H54 (cell line): Measurements from ENCODE around the gene WDFY4.

Experiments
- DNase-seq: peaks from one replicate; pipeline ENCODE4 v3.0.0; 2011; ENCODE audit warnings: low spot score, mixed read lengths; ENCODE audit not compliant: insufficient read length
- FAIRE-seq: peaks from 3 replicates; lab custom pipeline; 2011; peaks lifted over from hg19 to GRCh38; lab: Jason Lieb, UNC
- POLR2A ChIP-seq: IDR thresholded peaks from 2 replicates; pipeline ENCODE4 v1.6.1; 2011; ENCODE audit warnings: low read depth, mild to moderate bottlenecking, low read length

Gene WDFY4

DNA sequence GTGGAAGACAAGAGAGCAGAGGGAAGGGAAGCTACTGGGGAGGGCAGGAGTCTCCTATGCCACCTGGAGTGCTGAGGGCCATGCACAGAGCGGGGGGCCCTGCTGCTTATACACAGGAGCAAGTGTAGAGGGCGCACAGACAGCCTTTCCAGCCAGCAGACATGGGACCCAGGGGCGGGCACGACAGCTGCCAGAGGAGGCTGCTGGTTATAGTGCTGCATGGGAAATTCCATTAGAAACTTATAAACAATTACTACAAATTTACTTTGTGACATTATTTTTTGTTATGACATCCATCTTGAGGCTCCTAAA is 90.5 kb downstream of the WDFY4 start:
- FAIRE-seq (no peak), DNase-seq (no peak)
- TF ChIP-seq POLR2A = no peak

DNA sequence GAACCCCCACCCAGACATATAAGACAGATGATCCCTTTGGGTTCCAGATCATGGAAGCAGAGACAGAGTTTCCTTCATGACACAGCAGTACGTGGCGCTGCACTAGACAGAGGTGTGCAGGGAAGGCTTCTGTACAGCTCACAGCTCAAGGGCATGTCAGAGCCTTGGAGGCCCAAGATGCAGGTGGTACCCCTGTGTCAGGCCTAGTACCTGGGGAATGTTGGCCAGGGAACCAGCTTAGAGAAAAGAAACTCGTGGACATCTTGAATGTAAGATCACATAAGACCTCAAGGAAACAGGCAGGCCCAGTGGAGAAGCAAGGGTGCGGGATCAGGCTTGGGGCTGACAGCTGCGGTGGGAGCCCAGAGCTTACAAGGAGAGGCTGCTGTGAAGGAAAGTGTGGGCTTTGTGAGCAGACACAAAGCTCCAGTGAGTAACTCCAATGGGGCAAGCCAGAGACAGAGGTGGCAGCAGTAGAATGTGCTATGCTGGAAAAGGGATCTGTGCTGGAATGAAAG is 91.4 kb downstream of the WDFY4 start:
- no peak for TF ChIP-seq POLR2A
- FAIRE-seq = no peak
- no peak for DNase-seq

DNA sequence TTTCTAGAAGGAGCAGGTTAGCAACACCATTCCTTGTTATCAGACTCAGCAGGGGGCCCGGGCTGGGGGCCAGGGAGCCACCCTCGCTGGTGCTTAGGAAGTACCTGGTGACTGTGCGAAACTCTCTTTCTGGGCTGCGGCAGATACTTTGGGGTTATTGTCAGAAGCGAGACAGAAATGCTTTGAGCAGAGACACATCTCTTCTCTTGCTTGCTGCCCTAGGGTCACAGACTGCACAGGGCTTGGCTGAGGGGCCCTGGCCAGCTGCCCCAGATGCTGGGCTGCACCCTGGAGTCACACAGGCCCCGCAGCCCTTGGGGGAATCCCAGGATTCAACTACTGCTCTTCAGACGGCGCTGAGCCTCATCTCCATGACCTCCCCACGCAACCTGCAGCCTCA is 91.9 kb downstream of the WDFY4 start:
- TF ChIP-seq POLR2A = no peak
- FAIRE-seq (no peak), DNase-seq (no peak)

DNA sequence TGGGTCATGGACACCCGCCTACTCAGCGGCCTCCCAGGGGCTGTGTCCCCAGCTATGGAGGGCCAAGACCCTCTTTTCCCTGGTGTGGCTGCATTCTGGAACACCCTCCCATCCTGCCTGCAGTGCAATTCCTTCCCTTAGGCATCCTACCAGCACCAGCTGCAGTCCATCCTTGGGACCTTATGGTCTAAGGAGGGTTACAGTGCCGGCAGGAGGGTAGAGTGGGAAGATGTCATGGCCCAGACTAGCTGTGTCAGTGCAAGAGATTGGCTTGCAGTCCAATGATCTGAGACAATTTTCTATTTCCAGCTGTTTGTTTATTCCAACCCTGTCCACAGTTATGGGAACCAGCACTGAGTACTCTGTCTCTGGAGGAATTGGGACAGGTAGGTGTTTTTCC is 92.4 kb downstream of the WDFY4 start:
- FAIRE-seq (no peak), DNase-seq (no peak)

DNA sequence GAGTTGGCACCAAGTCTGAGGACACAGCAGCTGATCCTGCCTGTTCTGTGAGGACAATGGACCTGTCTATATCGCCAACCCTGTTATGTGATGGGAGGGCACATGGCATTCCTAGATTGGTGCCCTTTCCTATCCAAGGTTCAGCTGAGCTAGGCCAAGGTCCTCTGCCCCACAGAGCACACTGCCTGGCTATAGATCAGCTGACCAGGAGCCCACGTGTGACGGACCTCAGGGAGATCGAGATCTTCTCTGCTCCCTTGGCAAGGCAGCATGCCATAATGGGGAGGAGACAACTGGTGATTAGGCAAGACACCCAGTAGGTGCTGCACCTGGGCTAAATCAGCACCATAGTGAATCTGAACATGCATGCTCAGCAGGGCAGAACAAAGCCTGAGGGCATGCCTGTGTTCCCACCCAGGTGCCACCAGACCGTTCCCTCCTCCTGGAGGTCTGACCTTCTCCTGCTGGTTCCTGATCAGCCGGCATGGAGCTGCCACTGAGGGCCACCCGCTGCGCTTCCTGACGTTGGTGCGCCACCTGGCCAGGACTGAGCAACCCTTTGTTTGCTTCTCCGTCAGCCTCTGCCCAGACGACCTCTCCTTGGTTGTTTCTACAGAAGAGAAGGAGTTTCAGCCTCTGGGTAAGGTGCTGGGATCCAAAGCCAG is 93.7 kb downstream of the WDFY4 start:
- FAIRE-seq (no peak), DNase-seq (no peak)
- TF ChIP-seq POLR2A = no peak

More for the DNA sequence above, 92.4 kb downstream of the WDFY4 start:
- TF ChIP-seq POLR2A = no peak

DNA sequence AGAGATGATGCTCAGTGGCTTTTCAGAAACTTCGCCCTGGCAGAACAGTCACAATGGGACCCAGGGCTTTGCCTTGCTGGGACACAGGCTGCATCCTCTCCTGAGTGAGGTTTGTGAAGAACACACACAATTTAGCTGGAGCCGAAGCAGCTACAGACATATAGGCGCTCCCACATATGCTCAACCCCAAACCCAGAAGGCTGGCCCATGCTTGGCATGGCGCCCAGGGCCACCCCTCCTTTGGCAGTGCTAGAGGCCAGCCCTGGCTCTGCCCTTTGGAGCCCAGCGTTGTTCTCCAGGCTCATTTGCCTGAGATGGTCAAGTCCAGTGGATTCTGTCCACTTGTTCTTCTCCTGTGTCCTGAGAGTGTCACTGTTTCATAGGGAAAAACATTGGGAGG is 94.4 kb downstream of the WDFY4 start:
- DNase-seq = no peak
- TF ChIP-seq POLR2A = no peak

DNA sequence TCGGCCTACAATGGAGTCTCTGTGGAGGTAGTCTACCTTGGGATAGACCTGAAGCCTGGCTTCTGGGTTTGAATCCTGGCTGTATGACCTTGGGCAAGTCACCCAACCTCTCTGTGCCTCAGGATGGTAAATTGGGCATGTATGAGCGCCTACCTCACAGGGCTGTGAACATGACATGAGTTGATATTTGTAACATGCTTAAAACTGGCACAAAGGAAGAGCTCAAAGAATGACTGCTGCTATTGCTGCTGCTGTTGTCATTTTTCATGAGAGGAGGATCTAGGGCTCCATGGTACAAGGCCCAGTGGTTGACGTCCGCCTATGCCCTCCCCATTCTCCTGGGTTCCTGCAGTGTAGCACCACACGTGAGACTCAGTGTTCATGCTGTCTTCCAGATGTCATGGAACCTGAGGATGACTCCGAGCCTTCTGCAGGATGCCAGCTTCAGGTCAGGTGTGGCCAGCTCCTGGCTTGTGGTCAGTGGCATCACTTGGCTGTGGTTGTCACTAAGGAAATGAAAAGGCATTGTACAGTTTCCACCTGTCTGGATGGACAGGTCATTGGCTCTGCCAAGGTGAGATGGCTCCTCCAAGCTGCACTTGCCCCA is 95.0 kb downstream of the WDFY4 start:
- TF ChIP-seq POLR2A = no peak
- DNase-seq (no peak), FAIRE-seq (no peak)

More for the DNA sequence above, 94.4 kb downstream of the WDFY4 start:
- FAIRE-seq = no peak

DNA sequence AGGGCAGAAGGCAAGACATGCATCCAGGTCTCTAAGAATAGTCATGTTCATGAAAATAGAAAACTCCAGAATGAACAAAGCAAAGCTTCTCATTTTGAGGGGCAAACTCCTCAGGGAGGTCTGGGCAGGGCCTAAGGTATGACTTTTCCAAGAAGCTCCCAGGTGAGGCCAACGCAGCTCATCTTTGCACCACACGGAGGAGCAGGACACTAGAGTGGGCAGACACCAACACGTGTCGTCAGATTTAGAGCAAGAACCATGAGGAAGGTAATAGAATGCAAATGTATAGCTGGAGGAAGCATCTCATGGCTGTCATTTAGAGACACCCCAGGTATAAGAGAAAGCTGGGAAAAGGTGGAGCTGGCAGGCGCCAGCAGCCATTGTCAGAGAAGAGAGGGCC is 95.7 kb downstream of the WDFY4 start:
- DNase-seq = no peak
- no peak for TF ChIP-seq POLR2A
- FAIRE-seq = no peak

DNA sequence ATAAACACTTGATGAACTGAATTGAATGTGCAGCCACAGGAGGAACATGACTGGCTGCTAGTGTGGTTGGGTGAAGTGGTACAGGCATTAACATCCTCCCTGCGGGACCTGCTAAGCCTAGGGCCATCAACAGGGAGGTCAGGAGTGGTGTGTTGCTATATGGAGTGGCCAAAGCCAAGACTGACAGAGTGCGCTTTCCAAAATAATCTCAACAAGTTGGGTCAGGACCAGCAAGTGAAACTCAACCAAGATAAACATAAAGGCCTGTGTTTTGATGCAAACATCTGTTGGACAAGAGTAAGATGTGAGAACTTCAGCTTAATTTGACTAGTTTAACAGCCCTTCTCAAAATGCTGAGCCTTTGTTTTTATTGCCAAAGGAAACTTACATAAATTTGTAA is 97.7 kb downstream of the WDFY4 start:
- no peak for FAIRE-seq
- no peak for DNase-seq
- no peak for TF ChIP-seq POLR2A

DNA sequence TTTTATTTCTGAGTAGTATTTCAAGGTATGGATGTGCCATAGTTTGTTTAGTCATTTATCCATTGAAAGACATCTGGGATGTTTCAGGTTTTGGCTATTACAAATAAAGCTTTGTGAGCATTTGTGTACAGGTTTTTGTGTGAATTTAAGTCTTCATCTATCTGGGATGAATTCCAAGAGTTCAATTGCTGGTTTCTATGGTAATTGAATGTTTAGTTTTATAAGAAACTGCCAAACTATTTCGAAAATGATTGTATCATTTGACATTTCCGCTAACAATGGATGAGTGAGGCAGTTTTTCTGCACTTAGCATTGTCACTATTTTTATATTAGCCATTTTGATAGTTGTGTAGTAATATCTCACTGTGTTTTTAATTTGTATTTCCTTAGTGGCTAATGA is 99.4 kb downstream of the WDFY4 start:
- no peak for DNase-seq
- no peak for FAIRE-seq
- no peak for TF ChIP-seq POLR2A

DNA sequence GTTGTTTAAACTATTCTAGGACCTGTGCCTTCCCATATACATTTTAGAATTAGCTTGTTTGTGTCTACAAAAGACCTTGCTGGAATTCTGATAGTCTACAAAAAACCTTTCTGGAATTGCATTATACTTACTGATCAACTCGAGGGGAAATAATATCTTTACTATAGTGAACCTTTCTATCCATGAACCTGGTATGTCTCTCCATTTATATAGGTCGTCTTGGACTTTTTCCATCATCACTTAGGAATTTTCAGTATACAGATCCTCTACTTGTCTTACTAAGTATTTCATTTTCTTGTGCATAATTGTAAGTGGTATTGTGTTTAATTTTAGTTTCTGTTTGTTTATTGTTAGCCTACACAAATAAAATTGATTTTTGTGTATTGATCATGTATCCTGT is 101.1 kb downstream of the WDFY4 start:
- no peak for FAIRE-seq
- no peak for DNase-seq
- no peak for TF ChIP-seq POLR2A

DNA sequence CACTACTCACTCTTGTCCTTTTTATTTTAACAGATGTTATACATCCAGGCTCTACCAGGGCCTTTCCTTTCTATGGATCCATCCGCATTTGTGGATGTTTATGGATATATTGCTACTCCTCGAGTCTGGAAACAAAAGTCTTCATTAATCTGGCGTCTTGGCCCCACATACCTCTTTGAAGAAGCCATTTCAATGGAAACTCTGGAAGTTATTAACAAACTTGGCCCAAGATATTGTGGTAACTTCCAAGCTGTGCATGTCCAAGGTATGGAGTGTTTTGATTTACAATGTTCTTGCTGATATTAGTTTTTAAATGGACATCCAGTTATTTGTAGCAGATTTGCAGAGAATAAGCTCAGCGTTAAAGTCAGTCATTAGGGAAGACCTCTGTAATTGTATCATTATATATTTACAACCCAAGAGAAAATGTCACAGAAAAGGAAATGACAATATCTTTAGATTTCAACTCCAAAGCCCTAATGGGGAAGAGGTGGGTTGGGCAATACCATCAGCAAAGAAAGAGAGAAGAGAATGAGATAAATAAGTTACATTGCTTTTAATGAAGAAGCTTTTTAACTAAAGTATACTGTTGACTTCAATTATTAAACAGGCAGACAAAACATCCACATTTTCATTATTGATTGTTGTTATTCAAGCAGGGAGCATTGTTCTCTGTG is 102.1 kb downstream of the WDFY4 start:
- no peak for FAIRE-seq
- no peak for TF ChIP-seq POLR2A

DNA sequence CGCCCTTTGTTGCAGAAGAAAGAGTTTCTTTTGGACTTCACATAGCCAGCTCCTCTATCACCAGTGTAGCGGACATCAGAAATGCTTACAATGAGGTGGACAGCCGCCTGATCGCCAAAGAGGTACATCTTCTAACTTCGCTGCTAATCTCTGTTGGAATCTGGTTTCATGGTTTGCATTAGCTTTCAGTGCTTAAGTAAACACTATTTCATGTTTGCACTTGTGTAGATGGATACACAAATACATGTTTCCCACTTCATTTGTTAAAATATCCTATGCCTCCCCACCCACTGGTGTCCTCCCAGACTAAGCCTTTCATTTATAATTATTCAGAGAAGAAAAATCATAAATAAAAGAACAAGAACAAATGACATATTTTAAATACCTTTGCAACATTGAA is 103.9 kb downstream of the WDFY4 start:
- DNase-seq (no peak), FAIRE-seq (no peak)
- TF ChIP-seq POLR2A = no peak

More for the DNA sequence above, 102.1 kb downstream of the WDFY4 start:
- DNase-seq = no peak

DNA sequence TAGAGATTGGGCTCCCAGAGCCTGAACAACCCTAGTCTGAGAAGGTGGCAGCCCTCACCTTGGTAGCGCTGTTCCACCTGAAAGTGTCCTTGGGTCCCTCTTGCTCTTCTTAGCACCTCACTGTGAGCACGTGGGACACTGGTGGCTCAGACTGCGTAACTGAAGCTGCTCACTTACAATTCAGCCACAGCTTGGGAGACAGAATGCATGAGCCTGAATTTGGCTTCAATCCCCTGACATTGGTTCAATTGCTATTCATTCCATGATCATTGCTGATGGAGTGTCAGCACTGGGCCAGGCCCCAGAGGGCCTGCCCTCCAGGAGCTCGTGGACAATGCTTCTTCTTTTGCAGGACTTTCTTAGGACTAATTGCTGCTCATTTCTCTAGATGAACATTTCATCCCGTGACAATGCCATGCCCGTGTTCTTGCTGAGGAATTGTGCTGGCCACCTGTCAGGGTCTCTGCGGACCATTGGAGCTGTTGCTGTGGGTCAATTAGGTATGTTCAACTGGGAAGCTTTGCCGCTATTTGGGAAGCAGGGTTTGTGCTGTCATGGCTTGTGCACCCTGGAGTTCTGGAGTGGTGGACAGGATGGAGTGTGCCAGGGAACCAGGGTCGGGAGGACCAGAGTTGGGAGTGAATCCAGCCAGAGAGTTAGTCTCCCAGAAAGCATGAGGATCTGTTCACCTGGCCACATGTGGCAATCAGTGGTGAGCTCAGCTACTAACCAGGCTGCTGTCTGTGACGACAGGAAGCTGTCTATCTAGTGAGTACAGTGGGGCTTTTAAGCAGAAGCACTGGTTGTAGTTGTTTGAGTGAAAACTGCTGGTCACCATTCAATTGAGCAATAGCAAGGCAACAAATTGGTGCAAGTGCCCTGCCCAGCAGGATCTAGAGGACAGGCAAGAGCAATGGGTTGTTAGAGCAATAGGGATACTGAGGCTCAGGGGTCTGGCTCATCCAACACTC is 105.1 kb downstream of the WDFY4 start:
- DNase-seq (no peak), FAIRE-seq (no peak)

More for the DNA sequence above, 105.1 kb downstream of the WDFY4 start:
- no peak for TF ChIP-seq POLR2A
